HepG2 (cell line): Measurements from ENCODE around the gene LRRC15.

ENCODE experiments used
- POGZ ChIP-seq: sonication (generic); formaldehyde crosslinking; IDR thresholded peaks from 2 replicates; pipeline ENCODE4 v1.4.0; 2020; ENCODE audit warnings: mild to moderate bottlenecking, missing genetic modification reagents
- ZNF431 ChIP-seq: sonication (generic); formaldehyde crosslinking; IDR thresholded peaks from 2 replicates; pipeline ENCODE4 v1.9.0; 2022; ENCODE audit warnings: missing genetic modification reagents, low read depth, mild to moderate bottlenecking, borderline replicate concordance

- no peak for TF ChIP-seq POGZ (CRISPR knock-in tag)
- TF ChIP-seq ZNF431 = no peak
Measured at GRCh38 chr3:194396539-194396858, 27.0 kb upstream of the LRRC15 start.
